K562 (cell line): ENCODE data around the gene SDK1.

ENCODE experiments used
- CREB1 ChIP-seq, 2 experiments: sonication (generic) in 1 of 2; formaldehyde crosslinking in 1 of 2; IDR thresholded peaks; 2 replicates each; pipeline versions ENCODE4 v1.6.1 to v1.8.0; 2012 to 2022; ENCODE audit warnings: inconsistent platforms in 1 of 2, mild to moderate bottlenecking in 1 of 2, missing genetic modification reagents in 1 of 2, moderate library complexity in 1 of 2
- ELF4 ChIP-seq: fragments of 450-650 bp; formaldehyde crosslinking; IDR thresholded peaks from 2 replicates; pipeline ENCODE4 v1.4.0; 2022; ENCODE audit warnings: missing genetic modification characterization
- EP300 ChIP-seq: IDR thresholded peaks from 2 replicates; pipeline ENCODE4 v1.6.1; 2012; ENCODE audit warnings: low read length, improper control_type of control experiment
- ETS2 ChIP-seq: IDR thresholded peaks from 2 replicates; pipeline ENCODE4 v1.6.1; 2016; ENCODE audit warnings: borderline replicate concordance, missing genetic modification characterization, mild to moderate bottlenecking, moderate library complexity, missing compliant biosample characterization; ENCODE audit not compliant: poor library complexity, severe bottlenecking
- HNRNPUL1 ChIP-seq: fragments of 200-400 bp; formaldehyde crosslinking; IDR thresholded peaks from 2 replicates; pipeline ENCODE4 v1.6.1; 2017; ENCODE audit warnings: low read length
- KDM1A ChIP-seq, 2 experiments: fragments of 450-650 bp; IDR thresholded peaks; 2 replicates each; pipeline ENCODE4 v1.6.1; 2016; ENCODE audit warnings: mild to moderate bottlenecking in 2 of 2
- MAX ChIP-seq: sonication (generic); formaldehyde crosslinking; IDR thresholded peaks from 2 replicates; pipeline ENCODE4 v1.9.0; 2022; ENCODE audit warnings: mild to moderate bottlenecking, missing genetic modification reagents
- MEIS2 ChIP-seq: fragments of 450-650 bp; IDR thresholded peaks from 2 replicates; pipeline ENCODE4 v1.6.1; 2014; ENCODE audit warnings: mild to moderate bottlenecking; ENCODE audit not compliant: partially characterized antibody
- NRF1 ChIP-seq, 2 experiments: fragments of 450-650 bp; IDR thresholded peaks in 1 of 2; conservative IDR thresholded peaks in 1 of 2; 2 replicates each; pipeline ENCODE4 v1.6.1; 2014; ENCODE audit warnings: mild to moderate bottlenecking in 2 of 2
- SREBF2 ChIP-seq: sonication (generic); formaldehyde crosslinking; IDR thresholded peaks from 2 replicates; pipeline ENCODE4 v1.4.0; 2020; ENCODE audit warnings: mild to moderate bottlenecking, missing genetic modification reagents
- TAF1 ChIP-seq: IDR thresholded peaks from 2 replicates; pipeline ENCODE4 v1.6.1; 2011; ENCODE audit warnings: mild to moderate bottlenecking, low read length, moderate library complexity; ENCODE audit not compliant: insufficient read depth, control insufficient read depth, severe bottlenecking; ENCODE audit errors: extremely low read depth
- TAF7 ChIP-seq: fragments of 450-650 bp; IDR thresholded peaks from 2 replicates; pipeline ENCODE4 v1.6.1; 2016; ENCODE audit warnings: missing genetic modification characterization, missing compliant biosample characterization
- TEAD4 ChIP-seq, 2 experiments: sonication (generic) in 1 of 2; formaldehyde crosslinking in 1 of 2; IDR thresholded peaks; 2 replicates each; pipeline versions ENCODE4 v1.6.1 to v1.8.0; 2012 to 2022; ENCODE audit warnings: borderline replicate concordance in 1 of 2, inconsistent platforms in 1 of 2, low read length in 1 of 2, mild to moderate bottlenecking in 1 of 2, missing genetic modification reagents in 1 of 2
- TF ChIP-seq, protein P1 (sequence below), 3 experiments: IDR thresholded peaks in 2 of 3; conservative IDR thresholded peaks in 1 of 3; 2 replicates each; pipeline ENCODE4 v1.5.1; 2011 to 2012; ENCODE audit warnings: low read length in 3 of 3, mild to moderate bottlenecking in 3 of 3, control low read depth in 2 of 3, improper control_type of control experiment in 1 of 3, inconsistent platforms in 1 of 3, low read depth in 1 of 3, mixed read lengths in 1 of 3, moderate library complexity in 1 of 3; ENCODE audit not compliant: insufficient read depth in 2 of 3

GRCh38 chr7:3482147-3482921 is 181.3 kb downstream of the SDK1 start:
- TF ChIP-seq HNRNPUL1 (no peak), KDM1A (IDR thresholded peaks at IDR 0.05) (no peak), TEAD4 (IDR thresholded peaks at IDR 0.05; ENCODE audit: low read length) (no peak), TEAD4 (CRISPR knock-in tag; IDR thresholded peaks at IDR 0.05; ENCODE audit: borderline replicate concordance) (no peak), TAF7 (tag) (no peak), SREBF2 (CRISPR knock-in tag) (no peak), TAF1 (no peak), NRF1 (conservative IDR thresholded peaks at IDR 0.05 in 1 of 2, IDR thresholded peaks at IDR 0.05 in 1 of 2) (no peak), MAX (CRISPR knock-in tag) (no peak), CREB1 (IDR thresholded peaks at IDR 0.05) (no peak), CREB1 (CRISPR knock-in tag; IDR thresholded peaks at IDR 0.05) (no peak), EP300 (no peak), ELF4 (no peak), MEIS2 (no peak), ETS2 (tag) (no peak)
- TF ChIP-seq, protein P1, sequence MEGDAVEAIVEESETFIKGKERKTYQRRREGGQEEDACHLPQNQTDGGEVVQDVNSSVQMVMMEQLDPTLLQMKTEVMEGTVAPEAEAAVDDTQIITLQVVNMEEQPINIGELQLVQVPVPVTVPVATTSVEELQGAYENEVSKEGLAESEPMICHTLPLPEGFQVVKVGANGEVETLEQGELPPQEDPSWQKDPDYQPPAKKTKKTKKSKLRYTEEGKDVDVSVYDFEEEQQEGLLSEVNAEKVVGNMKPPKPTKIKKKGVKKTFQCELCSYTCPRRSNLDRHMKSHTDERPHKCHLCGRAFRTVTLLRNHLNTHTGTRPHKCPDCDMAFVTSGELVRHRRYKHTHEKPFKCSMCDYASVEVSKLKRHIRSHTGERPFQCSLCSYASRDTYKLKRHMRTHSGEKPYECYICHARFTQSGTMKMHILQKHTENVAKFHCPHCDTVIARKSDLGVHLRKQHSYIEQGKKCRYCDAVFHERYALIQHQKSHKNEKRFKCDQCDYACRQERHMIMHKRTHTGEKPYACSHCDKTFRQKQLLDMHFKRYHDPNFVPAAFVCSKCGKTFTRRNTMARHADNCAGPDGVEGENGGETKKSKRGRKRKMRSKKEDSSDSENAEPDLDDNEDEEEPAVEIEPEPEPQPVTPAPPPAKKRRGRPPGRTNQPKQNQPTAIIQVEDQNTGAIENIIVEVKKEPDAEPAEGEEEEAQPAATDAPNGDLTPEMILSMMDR (IDR thresholded peaks at IDR 0.05 in 2 of 3, conservative IDR thresholded peaks at IDR 0.05 in 1 of 3; ENCODE audit: insufficient read depth in 2 of 3, low read depth in 1 of 3, low read length in 3 of 3): peak; percentile 38 to 46 (median 43); a peak in 5 of 6 replicates
